Measurements from ENCODE around the gene PLCB3. TPM values are rescaled to one million over a fixed set of nuclear protein-coding genes. Genes with fewer than 3 reads are reported as not detected.

The PLCB3 gene
- total RNA-seq, 1 experiment from 2014 or later, result 48.1 TPM

GRCh38 chr11:64249563-64250414 is 1.5 kb upstream of the PLCB3 start:
- DNase-seq (ENCODE audit: low read depth), result no peak

DNA sequence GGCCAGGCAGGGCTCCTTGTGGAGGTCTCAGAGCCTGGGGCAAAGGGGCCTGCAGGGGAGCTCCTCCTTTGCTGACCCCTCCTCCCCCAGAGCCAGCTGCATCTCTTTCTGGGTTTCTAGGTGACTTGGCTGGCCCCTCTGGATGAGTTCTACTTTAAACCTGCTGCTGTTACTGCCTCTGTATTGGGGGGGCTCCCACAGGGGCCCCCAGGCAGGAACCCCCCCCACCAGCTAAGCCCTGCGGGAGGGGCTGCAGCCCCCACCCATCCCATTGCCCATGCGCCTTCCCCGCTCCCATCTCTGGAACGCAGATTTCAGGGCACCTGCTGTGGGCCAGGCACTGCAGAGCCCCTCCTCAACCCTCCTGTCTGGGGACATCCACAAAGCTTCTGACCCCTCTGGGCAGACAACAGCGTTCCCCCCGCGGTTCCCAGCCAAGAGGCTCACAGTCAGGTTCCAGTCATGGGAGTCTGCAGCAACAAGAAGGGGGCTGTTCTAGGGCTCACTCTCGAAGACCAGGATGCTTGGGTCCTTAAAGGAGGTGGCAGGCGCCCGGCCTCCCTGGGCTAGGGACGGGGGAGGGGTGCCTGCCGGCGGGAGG is 815 bp upstream of the PLCB3 start:
- no peak for DNase-seq (ENCODE audit: low read depth)

DNA sequence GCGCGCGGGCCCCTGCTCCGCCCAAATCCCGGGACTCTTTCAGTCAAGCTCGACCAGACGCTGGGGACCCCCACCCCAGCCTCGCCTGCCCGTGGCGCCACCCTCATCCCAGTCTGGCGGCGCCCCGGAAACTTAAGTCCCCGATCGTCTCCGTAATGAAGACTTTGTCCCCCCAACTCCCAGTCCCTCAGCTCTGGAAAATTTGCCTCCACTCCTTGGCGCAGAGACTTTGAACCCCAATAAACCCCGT is 348 bp downstream of the PLCB3 start:
- DNase-seq (ENCODE audit: low read depth), result no peak

GRCh38 chr11:64252003-64252872 is 908 bp downstream of the PLCB3 start:
- DNase-seq (ENCODE audit: low read depth), result peak; percentile 50

GRCh38 chr11:64253043-64253442 is 1.7 kb downstream of the PLCB3 start:
- no peak for DNase-seq (ENCODE audit: low read depth)

DNA sequence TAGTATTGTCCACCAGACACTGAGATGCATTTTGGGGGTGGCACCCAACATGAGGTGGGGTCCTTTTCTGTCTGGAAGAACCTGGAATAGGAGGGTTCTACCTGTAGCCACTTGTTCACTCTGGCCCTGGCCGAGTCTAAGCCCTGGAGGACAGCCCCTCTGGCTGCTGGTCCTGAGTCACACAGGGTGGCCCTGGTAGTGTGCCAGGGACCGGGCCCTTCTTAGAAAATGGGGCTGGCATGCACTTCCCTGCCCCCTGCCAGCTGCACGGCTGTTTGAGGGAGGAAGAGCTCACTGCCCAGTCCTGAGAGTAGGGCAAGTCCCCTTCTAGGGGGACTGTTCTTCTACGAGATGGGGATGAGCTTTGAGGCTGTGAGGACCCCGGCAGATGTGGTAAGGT is 2.2 kb downstream of the PLCB3 start:
- no peak for DNase-seq (ENCODE audit: low read depth)

- DNase-seq (ENCODE audit: low read depth), result no peak
Observed at GRCh38 chr11:64254326-64254725, 3.0 kb downstream of the PLCB3 start.

- no peak for DNase-seq (ENCODE audit: low read depth)
Observed at GRCh38 chr11:64255135-64256128, 4.1 kb downstream of the PLCB3 start.

DNA sequence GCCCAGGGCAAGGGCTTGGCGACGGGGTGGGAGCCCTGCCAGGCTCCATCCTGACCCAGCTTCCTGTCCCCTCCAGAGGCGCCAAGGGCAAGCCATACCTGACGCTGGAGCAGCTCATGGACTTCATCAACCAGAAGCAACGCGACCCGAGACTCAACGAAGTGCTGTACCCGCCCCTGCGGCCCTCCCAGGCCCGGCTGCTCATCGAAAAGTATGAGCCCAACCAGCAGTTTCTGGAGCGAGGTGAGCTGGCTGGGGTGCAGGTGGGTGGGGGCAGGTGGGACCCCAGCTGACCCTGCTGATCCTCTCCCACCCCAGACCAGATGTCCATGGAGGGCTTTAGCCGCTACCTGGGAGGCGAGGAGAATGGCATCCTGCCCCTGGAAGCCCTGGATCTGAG is 5.0 kb downstream of the PLCB3 start:
- DNase-seq (ENCODE audit: low read depth), result no peak

GRCh38 chr11:64258356-64258755 is 7.0 kb downstream of the PLCB3 start:
- DNase-seq (ENCODE audit: low read depth), result no peak

DNA sequence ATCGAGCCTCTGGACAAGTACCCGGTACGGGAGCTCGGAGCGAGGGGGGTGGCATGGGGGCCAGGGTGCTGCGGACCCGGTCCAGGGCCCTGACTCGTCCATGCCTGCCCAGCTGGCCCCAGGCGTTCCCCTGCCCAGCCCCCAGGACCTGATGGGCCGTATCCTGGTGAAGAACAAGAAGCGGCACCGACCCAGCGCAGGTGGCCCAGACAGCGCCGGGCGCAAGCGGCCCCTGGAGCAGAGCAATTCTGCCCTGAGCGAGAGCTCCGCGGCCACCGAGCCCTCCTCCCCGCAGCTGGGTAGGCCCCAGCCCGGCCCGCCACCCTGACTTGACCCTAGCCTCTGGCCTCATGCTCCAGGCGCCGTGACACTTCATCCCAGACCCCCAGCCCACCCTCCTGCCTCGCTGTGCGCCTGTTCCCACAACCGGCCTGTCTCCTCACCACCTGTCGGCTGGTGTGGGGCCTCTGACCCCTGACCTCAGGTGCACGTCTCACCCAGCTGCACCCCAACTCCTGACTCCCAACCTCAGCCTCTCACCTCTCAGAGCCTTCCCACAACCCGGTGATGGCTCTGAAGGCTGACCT is 7.7 kb downstream of the PLCB3 start:
- DNase-seq (ENCODE audit: low read depth), result no peak

- no peak for DNase-seq (ENCODE audit: low read depth)
Observed at GRCh38 chr11:64259533-64260067, 8.3 kb downstream of the PLCB3 start.

- no peak for DNase-seq (ENCODE audit: low read depth)
Observed at GRCh38 chr11:64260147-64260708, 8.9 kb downstream of the PLCB3 start.

- DNase-seq (ENCODE audit: low read depth), result no peak
Observed at GRCh38 chr11:64261556-64262080, 10.3 kb downstream of the PLCB3 start.

DNA sequence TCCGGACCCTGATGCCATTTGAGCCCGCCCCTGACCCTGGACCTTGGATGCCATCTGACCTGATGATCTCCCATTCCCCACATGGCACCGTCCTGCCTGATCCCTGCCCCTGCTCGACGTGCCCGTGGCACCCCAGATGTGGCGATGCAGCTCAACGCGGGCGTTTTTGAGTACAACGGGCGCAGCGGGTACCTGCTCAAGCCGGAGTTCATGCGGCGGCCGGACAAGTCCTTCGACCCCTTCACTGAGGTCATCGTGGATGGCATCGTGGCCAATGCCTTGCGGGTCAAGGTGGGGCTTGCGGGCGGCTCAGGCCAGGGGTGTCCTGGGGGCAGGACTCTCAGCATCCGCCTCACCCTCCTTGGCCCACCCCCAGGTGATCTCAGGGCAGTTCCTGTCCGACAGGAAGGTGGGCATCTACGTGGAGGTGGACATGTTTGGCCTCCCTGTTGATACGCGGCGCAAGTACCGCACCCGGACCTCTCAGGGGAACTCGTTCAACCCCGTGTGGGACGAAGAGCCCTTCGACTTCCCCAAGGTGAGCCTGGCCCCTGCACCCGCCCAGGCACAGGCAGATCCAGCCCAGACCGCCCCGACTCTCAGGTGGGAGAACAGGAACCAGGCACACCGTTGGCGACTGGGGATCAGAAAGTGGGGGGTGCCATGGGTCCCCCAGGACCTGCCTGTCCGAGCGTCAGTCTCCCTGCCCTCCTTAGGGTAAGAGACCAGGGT is 11.1 kb downstream of the PLCB3 start:
- DNase-seq (ENCODE audit: low read depth), result no peak

DNA sequence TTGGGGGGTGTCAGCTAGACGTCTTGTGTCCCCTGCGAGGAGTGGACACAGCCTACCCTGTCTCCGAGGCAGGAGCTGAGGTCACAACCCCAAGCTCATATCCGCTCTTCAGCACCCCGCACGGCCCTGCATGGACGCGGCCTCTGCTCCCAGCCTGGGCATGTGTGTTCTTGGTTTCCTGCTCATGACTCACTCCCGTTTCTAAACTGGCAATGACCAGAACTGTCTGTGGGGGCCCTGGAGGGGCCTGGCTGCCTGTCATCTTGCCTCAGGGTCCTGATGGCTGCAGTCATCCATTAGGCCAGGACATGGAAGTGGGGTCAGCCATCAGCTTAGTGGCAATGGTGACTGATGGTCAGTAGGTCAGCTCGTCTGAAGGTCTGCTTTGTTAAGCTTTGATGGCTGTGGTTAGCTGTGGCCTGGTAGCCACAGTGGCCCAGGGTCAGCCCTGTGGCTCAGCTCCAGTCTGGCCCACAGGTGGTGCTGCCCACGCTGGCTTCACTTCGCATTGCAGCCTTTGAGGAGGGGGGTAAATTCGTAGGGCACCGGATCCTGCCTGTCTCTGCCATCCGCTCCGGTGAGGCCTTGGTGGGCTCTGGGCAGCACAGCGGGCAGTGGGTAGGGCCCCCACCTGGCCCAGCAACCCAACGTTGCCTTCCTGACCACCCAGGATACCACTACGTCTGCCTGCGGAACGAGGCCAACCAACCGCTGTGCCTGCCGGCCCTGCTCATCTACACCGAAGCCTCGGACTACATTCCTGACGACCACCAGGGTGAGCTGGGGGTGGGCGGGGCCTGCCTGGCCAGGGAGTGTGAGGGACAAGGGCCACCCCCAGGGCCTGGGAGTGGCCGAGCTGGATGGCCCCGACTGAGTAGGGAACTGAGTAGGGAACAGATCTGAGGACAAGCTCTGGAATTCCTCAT is 12.0 kb downstream of the PLCB3 start:
- DNase-seq (ENCODE audit: low read depth), result peak; percentile 99

GRCh38 chr11:64263947-64264317 is 12.6 kb downstream of the PLCB3 start:
- DNase-seq (ENCODE audit: low read depth), result no peak

GRCh38 chr11:64264371-64264852 is 13.1 kb downstream of the PLCB3 start:
- no peak for DNase-seq (ENCODE audit: low read depth)

All from RPMI7951 (cell line).